HepG2 (cell line): ENCODE results near the gene ULBP2. TPM values are rescaled to one million over a fixed set of nuclear protein-coding genes. Genes with fewer than 3 reads are reported as not detected.

ENCODE experiments used
- ATAC-seq: fragments of 200-7000 bp; cut with Tn5 transposase; 3 replicates; pipeline ENCODE4 v1.9.1; 2020; ENCODE audit warnings: mild to moderate bottlenecking, moderate library complexity
- BruUV-seq: library from RNA; stranded (reverse); fragments of 400-500 nt; replicated peaks from 2 replicates; lab custom pipeline; 2021; lab: Mats Ljungman, UMichigan
- CTCF ChIA-PET: fragments of 300-600 bp; formaldehyde crosslinking; extraction: SDS; loops from one replicate; lab custom pipeline; 2021; ENCODE audit warnings: low total read pairs, inconsistent platforms, low intra/inter-chr PET ratio; lab: Yijun Ruan, JAX
- POLR2A ChIA-PET: fragments of 350-600 bp; sonication (Branson Sonifier 250); formaldehyde crosslinking; loops from one replicate; lab custom pipeline; 2020; ENCODE audit warnings: antibody characterized with exemption, inconsistent platforms; lab: Yijun Ruan, JAX
- DNase-seq: peaks from one replicate; pipeline ENCODE4 v3.0.0-alpha.2; 2015; ENCODE audit warnings: low spot score
- FAIRE-seq: peaks from 3 replicates; lab custom pipeline; 2011; peaks lifted over from hg19 to GRCh38; lab: Jason Lieb, UNC
- H2AFZ ChIP-seq: one replicate; pipeline ENCODE4 v1.6.1; 2011; ENCODE audit warnings: low read length, inconsistent platforms
- H3K27ac ChIP-seq: fragments of 300-600 bp; 3 replicates; pipeline ENCODE4 v1.8.0; 2011; ENCODE audit warnings: mixed run types, mild to moderate bottlenecking, mixed read lengths, low read length, inconsistent platforms; ENCODE audit not compliant: insufficient read depth; ENCODE audit errors: extremely low read length
- H3K27me3 ChIP-seq, 2 experiments: fragments of 200-600 bp in 1 of 2; 2 replicates in 1 of 2; 3 replicates in 1 of 2; pipeline versions ENCODE4 v1.6.0 to v1.8.0; 2011; ENCODE audit warnings: low read length in 2 of 2, mild to moderate bottlenecking in 2 of 2, moderate library complexity in 2 of 2, inconsistent platforms in 1 of 2; ENCODE audit not compliant: insufficient read depth in 2 of 2, control insufficient read depth in 1 of 2
- H3K36me3 ChIP-seq, 2 experiments: fragments of 200-600 bp in 1 of 2; replicated peaks in 1 of 2; 2 replicates in 1 of 2; 3 replicates in 1 of 2; pipeline versions ENCODE4 v1.5.1 to v1.8.0; 2011; ENCODE audit warnings: low read length in 2 of 2, inconsistent platforms in 1 of 2; ENCODE audit not compliant: insufficient read depth in 2 of 2, control insufficient read depth in 1 of 2
- H3K4me1 ChIP-seq: 2 replicates; pipeline ENCODE4 v1.5.1; 2012; ENCODE audit warnings: low read length, inconsistent platforms; ENCODE audit not compliant: insufficient read depth
- H3K4me2 ChIP-seq: 2 replicates; pipeline ENCODE4 v1.6.0; 2011; ENCODE audit warnings: low read depth, low read length, inconsistent platforms
- H3K4me3 ChIP-seq, 3 experiments: fragments of 200-600 bp in 1 of 3; sonication (generic), shearing (Covaris generic) in 1 of 3; replicated peaks in 1 of 3; 2 replicates each; pipeline ENCODE4 v1.5.1; 2011 to 2016; ENCODE audit warnings: low read length in 3 of 3, inconsistent platforms in 2 of 3, low read depth in 2 of 3, mild to moderate bottlenecking in 2 of 3, control low read depth in 1 of 3, mixed read lengths in 1 of 3; ENCODE audit not compliant: insufficient read depth in 1 of 3
- H3K79me2 ChIP-seq: one replicate; pipeline ENCODE4 v1.6.1; 2011; ENCODE audit warnings: low read length, inconsistent platforms; ENCODE audit not compliant: insufficient read depth
- H3K9ac ChIP-seq: 2 replicates; pipeline ENCODE4 v1.6.0; 2011; ENCODE audit warnings: mild to moderate bottlenecking, low read depth, low read length, inconsistent platforms; ENCODE audit not compliant: insufficient read depth
- H3K9me3 ChIP-seq: 2 replicates; pipeline ENCODE4 v1.5.1; 2012; ENCODE audit warnings: mild to moderate bottlenecking, low read length
- H4K20me1 ChIP-seq: 2 replicates; pipeline ENCODE4 v1.6.0; 2011; ENCODE audit warnings: inconsistent platforms, mild to moderate bottlenecking, low read length, moderate library complexity; ENCODE audit not compliant: insufficient read depth
- GABPB1 ChIP-seq: IDR thresholded peaks from 2 replicates; pipeline ENCODE4 v1.6.1; 2016; ENCODE audit warnings: mild to moderate bottlenecking, missing genetic modification reagents, moderate library complexity, missing compliant biosample characterization
- ZBTB21 ChIP-seq: sonication (generic); formaldehyde crosslinking; IDR thresholded peaks from 2 replicates; pipeline ENCODE4 v1.4.0; 2020; ENCODE audit warnings: missing genetic modification reagents
- ZNF350 ChIP-seq: sonication (generic); formaldehyde crosslinking; IDR thresholded peaks from 2 replicates; pipeline ENCODE4 v1.4.0; 2020; ENCODE audit warnings: mild to moderate bottlenecking, low read depth, missing genetic modification reagents, borderline replicate concordance
- ZNF460 ChIP-seq: sonication (generic); formaldehyde crosslinking; IDR thresholded peaks from 2 replicates; pipeline ENCODE4 v1.5.1; 2020; ENCODE audit warnings: missing genetic modification reagents, mild to moderate bottlenecking, borderline replicate concordance
- ZNF678 ChIP-seq: sonication (generic); formaldehyde crosslinking; IDR thresholded peaks from 2 replicates; pipeline ENCODE4 v1.4.0; 2020; ENCODE audit warnings: mild to moderate bottlenecking, missing genetic modification reagents
- WGBS: methylation state at CpG from one replicate; pipeline ENCODE4 v1.1.6; 2017; ENCODE audit warnings: low lambda C conversion rate; 5-methylcytosine and 5-hydroxymethylcytosine counted together
- in situ Hi-C: cut with HindIII; loops from 2 replicates; pipeline ENCODE4 v1.10.0; 2017; ENCODE audit warnings: low pct_unique_long_range_greater_than_20kb; ENCODE audit not compliant: extremely low pct_ligation_motif_present
- intact Hi-C: fragments of 100-400 bp; cut with micrococcal nuclease; formaldehyde crosslinking; loops from one replicate; pipeline ENCODE4 v1.10.0; 2022; ENCODE audit not compliant: unreplicated experiment
- polyA plus RNA-seq, 8 experiments: library from polyadenylated mRNA; depleted of rRNA in 3 of 8; stranded (reverse) in 7 of 8; unstranded in 1 of 8; fragments of >200 nt; fragmentation: Illumina TruSeq in 4 of 8; extraction: Trizol in 4 of 8; gene quantifications; 2 replicates each; pipeline versions ENCODE4 v1.2.1 to v1.2.3, GENCODE V29; 2011 to 2016; ENCODE audit warnings: low read depth in 4 of 8, missing spikeins in 1 of 8, mixed read lengths in 1 of 8; ENCODE audit not compliant: insufficient read depth in 1 of 8
- total RNA-seq, 5 experiments: library from RNA; depleted of rRNA; stranded (reverse); fragments of >200 nt; fragmentation: Illumina TruSeq; extraction: Trizol; gene quantifications; 2 replicates each; pipeline ENCODE4 v1.2.3, GENCODE V29; 2016; ENCODE audit warnings: low read depth in 1 of 5
- TF ChIP-seq, protein P1 (sequence below): IDR thresholded peaks from 2 replicates; pipeline ENCODE4 v1.6.1; 2018; ENCODE audit warnings: missing genetic modification reagents, mild to moderate bottlenecking, missing compliant biosample characterization
- TF ChIP-seq, protein P2 (sequence below): sonication (generic); formaldehyde crosslinking; IDR thresholded peaks from 2 replicates; pipeline ENCODE4 v1.9.0; 2022; ENCODE audit warnings: missing genetic modification reagents, mild to moderate bottlenecking, borderline replicate concordance

The ULBP2 gene
- total and polyA plus RNA-seq, 2 of the 13 experiments (the other 11 are each of a cell fraction or from before 2014, with no cell fraction given) = not detected

DNA sequence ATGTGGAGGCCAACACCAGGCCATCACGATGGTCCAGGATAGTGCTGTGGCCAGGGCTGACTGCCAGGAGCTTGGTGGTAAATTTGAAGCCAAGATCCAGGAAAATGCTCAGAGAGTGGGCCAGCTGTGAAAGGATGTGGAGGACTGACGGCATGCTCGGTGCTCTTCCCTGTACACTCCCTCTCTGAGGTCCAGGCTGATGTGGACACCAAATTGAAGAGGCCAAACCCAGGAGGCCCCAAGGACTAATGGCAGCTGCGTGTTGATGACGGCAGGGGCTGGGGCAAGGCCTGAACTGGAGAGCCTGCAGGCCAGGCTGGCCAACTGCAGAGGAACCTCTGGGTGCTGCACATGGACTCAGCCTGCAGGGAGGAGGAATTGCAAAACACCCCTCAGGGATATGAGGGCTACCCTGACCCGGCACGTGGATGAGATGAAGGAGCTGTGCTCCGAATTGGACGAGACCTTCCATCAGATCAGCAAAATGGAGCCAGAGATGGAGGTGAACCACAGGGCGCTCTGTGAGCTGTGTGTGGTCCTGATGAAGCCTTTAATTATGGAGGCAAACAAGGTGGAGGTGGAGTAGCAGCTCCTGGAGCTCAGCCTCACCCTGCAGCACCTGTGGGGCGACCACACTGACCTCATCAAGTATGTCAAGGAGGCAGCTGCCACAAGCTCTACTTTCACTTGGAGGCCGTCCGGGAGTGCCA is 37.0 kb upstream of the ULBP2 start:
- H2AFZ ChIP-seq = no peak overlapping the region
- peaks cover 9% of the 10 kb centered on the region; the same call in 1 of the 2 replicates for H3K4me1 ChIP-seq
- peaks cover 12% of the 10 kb centered on the region for H3K9me3 ChIP-seq
- DNase-seq (no peak), ATAC-seq (peak; percentile 54), FAIRE-seq (no peak)
- no peak overlapping the region for H3K4me3 ChIP-seq
- peaks cover 8 to 45% of the 10 kb centered on the region in 2 experiments for H3K27me3 ChIP-seq
- no TSS peak for BruUV-seq
- no peaks in the 10 kb centered on the region for H4K20me1 ChIP-seq
- no peaks in the 10 kb centered on the region for H3K79me2 ChIP-seq
- H3K36me3 ChIP-seq = no peaks in the 10 kb centered on the region
- TF ChIP-seq ZBTB21 (no peak), ZNF460 (CRISPR knock-in tag) (no peak), GABPB1 (no peak), ZNF678 (CRISPR knock-in tag) (no peak), ZNF350 (CRISPR knock-in tag) (0 out of 2 replicates have a peak, but pooled peaks have one; percentile 10)
- TF ChIP-seq, protein P1, sequence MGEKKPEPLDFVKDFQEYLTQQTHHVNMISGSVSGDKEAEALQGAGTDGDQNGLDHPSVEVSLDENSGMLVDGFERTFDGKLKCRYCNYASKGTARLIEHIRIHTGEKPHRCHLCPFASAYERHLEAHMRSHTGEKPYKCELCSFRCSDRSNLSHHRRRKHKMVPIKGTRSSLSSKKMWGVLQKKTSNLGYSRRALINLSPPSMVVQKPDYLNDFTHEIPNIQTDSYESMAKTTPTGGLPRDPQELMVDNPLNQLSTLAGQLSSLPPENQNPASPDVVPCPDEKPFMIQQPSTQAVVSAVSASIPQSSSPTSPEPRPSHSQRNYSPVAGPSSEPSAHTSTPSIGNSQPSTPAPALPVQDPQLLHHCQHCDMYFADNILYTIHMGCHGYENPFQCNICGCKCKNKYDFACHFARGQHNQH (CRISPR knock-in tag) = no peak
- TF ChIP-seq, protein P2, sequence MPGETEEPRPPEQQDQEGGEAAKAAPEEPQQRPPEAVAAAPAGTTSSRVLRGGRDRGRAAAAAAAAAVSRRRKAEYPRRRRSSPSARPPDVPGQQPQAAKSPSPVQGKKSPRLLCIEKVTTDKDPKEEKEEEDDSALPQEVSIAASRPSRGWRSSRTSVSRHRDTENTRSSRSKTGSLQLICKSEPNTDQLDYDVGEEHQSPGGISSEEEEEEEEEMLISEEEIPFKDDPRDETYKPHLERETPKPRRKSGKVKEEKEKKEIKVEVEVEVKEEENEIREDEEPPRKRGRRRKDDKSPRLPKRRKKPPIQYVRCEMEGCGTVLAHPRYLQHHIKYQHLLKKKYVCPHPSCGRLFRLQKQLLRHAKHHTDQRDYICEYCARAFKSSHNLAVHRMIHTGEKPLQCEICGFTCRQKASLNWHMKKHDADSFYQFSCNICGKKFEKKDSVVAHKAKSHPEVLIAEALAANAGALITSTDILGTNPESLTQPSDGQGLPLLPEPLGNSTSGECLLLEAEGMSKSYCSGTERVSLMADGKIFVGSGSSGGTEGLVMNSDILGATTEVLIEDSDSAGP (CRISPR knock-in tag) = peak; percentile 40; the same call in 1 of the 2 replicates
- H3K9ac ChIP-seq = no peak overlapping the region
- H3K27ac ChIP-seq = no peak overlapping the region
- in situ Hi-C loops = no loop called here
- 27% methylated on average over 9 of the region's 13 CpGs for WGBS
- ChIA-PET CTCF (interaction anchor here (1.6 to 2.2 kb wide), 2 partner anchors 64 to 70 kb away, joined by 7 to 12 read pairs; no protein-coding TSS in a partner anchor), POLR2A (no interaction called here)
- no peak overlapping the region for H3K4me2 ChIP-seq
- intact Hi-C loops = loop anchor here (1.0 kb wide), 1 partner anchor 65 kb away; no protein-coding TSS in a partner anchor
